ENCODE results near the gene MLPH. TPM values are rescaled to one million over a fixed set of nuclear protein-coding genes. Genes with fewer than 3 reads are reported as not detected.

MLPH gene
- total and polyA plus RNA-seq, 2 of the 4 experiments (the other 2 are of a cell fraction): 13.8 to 21.6 TPM

- H4K91ac ChIP-seq (ENCODE audit: insufficient read depth, low read depth, low read length): no peak overlapping the region; the same call in 1 of the 2 replicates
- CTCF ChIA-PET: no interaction called here
- H2AK9ac ChIP-seq (replicated peaks; ENCODE audit: low read depth, low read length, poor library complexity): no peak overlapping the region
- H3K23ac ChIP-seq (ENCODE audit: low read depth, low read length): no peak overlapping the region
- no peak overlapping the region for H2AFZ ChIP-seq (replicated peaks; ENCODE audit: low read length, poor library complexity)
- H3K4me3 ChIP-seq (ENCODE audit: insufficient read depth, low read depth, low read length): no peak overlapping the region
- H3K18ac ChIP-seq (ENCODE audit: low read depth, low read length): no peak overlapping the region
- no peak overlapping the region for H2BK15ac ChIP-seq (ENCODE audit: low read depth, low read length)
- 0 out of 2 replicates have a peak overlapping the region, but pooled peaks have one; percentile 8 for H2AK5ac ChIP-seq (ENCODE audit: low read depth, low read length)
- peaks cover 16% of the 10 kb centered on the region for H3K36me3 ChIP-seq (ENCODE audit: control insufficient read depth, insufficient read depth, low read length)
- no peak overlapping the region for H3K14ac ChIP-seq (replicated peaks; ENCODE audit: low read depth, low read length)
- no peak overlapping the region for H2BK20ac ChIP-seq (ENCODE audit: low read depth, low read length)
- peaks cover 16% of the 10 kb centered on the region for H3K4me1 ChIP-seq (ENCODE audit: control insufficient read depth, insufficient read depth, low read length)
- no peak overlapping the region for H2BK5ac ChIP-seq (ENCODE audit: low read depth, low read length, poor library complexity, severe bottlenecking)
- H3K27me3 ChIP-seq (ENCODE audit: control insufficient read depth, insufficient read depth, low read length): no peaks in the 10 kb centered on the region
- 100% methylated on average over 5 of the region's 8 CpGs; no CpG with 5 or more reads in 1 of the 2 experiments for WGBS, 2 experiments (ENCODE audit: extremely low coverage in 2 of 2, insufficient read length in 1 of 2)
- no peak overlapping the region for H3K9ac ChIP-seq (ENCODE audit: low read depth, low read length)
- H2BK120ac ChIP-seq (ENCODE audit: low read depth, low read length): no peak overlapping the region
- BruUV-seq (replicated peaks): no TSS peak
- H4K20me1 ChIP-seq (ENCODE audit: insufficient read depth, low read length): no peaks in the 10 kb centered on the region
- no peak overlapping the region for H4K8ac ChIP-seq (ENCODE audit: low read depth in 2 of 2, low read length in 2 of 2)
- POLR2A ChIA-PET (ENCODE audit: unreplicated experiment): no interaction called here
- no peak overlapping the region for H3K4ac ChIP-seq (ENCODE audit: low read depth, low read length)
- H3K56ac ChIP-seq (ENCODE audit: extremely low read depth, insufficient read depth, low read length): no peak overlapping the region
- in situ Hi-C loops (cut with MboI; ENCODE audit: low sequenced_read_pairs): no loop called here
- H4K5ac ChIP-seq (ENCODE audit: low read depth, low read length): no peak overlapping the region
- ATAC-seq (ENCODE audit: low read depth): no peak
- DNase-seq: no peak
- H3K4me2 ChIP-seq (ENCODE audit: low read depth, low read length): no peak overlapping the region
- TF ChIP-seq, protein P1, sequence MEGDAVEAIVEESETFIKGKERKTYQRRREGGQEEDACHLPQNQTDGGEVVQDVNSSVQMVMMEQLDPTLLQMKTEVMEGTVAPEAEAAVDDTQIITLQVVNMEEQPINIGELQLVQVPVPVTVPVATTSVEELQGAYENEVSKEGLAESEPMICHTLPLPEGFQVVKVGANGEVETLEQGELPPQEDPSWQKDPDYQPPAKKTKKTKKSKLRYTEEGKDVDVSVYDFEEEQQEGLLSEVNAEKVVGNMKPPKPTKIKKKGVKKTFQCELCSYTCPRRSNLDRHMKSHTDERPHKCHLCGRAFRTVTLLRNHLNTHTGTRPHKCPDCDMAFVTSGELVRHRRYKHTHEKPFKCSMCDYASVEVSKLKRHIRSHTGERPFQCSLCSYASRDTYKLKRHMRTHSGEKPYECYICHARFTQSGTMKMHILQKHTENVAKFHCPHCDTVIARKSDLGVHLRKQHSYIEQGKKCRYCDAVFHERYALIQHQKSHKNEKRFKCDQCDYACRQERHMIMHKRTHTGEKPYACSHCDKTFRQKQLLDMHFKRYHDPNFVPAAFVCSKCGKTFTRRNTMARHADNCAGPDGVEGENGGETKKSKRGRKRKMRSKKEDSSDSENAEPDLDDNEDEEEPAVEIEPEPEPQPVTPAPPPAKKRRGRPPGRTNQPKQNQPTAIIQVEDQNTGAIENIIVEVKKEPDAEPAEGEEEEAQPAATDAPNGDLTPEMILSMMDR (conservative IDR thresholded peaks at IDR 0.05; ENCODE audit: low read depth, low read length): no peak
- TF ChIP-seq POLR2A (IDR thresholded peaks at IDR 0.05; ENCODE audit: low read depth, low read length) (no peak), MAFK (IDR thresholded peaks at IDR 0.05; ENCODE audit: low read depth, low read length) (no peak), RCOR1 (IDR thresholded peaks at IDR 0.05; ENCODE audit: insufficient replicate concordance, low read length) (no peak), SMC3 (IDR thresholded peaks at IDR 0.05; ENCODE audit: low read depth, low read length) (no peak), RAD21 (IDR thresholded peaks at IDR 0.05; ENCODE audit: low read length) (no peak)
- peaks cover 19 to 65% of the 10 kb centered on the region in 2 experiments for H3K79me1 ChIP-seq (ENCODE audit: low read depth in 1 of 2, low read length in 2 of 2)
- intact Hi-C loops (cut with micrococcal nuclease): no loop called here
- no peak overlapping the region for H3K27ac ChIP-seq (ENCODE audit: insufficient read depth, low read length)
- dilution Hi-C loops (cut with HindIII; ENCODE audit: low sequenced_read_pairs, unreplicated experiment): no loop called here
- H3K9me1 ChIP-seq (ENCODE audit: insufficient read depth, low read length): peaks cover 16% of the 10 kb centered on the region; the same call in 1 of the 2 replicates
- peaks cover 6% of the 10 kb centered on the region for H3K9me3 ChIP-seq (ENCODE audit: control insufficient read depth, insufficient read depth, low read length)
Measured at GRCh38 chr2:237496428-237496827, 9.4 kb downstream of the MLPH start.

Measured in IMR-90 (cell line).